Measurements from ENCODE around the gene F11R.

DNA sequence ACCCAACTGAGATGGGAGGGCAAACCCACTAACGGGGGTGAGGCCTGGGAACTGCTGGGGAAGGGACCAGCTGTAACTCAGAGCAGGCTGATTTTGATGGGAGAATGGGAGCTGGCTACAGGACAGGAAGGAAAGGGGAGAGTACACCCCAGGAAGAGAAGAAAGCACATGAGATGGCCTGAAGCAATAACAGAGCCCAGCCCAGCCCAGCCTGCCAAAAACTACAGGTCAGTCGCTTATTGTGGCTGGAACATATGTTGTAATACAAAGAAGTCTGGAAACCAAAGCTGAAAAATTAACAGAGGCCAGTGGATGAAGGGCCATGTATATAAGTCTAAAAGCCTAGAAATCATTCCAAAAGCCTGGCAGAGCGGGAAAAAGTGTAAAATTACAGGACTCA, 67.9 kb downstream of the F11R start:
- TF ChIP-seq, protein P1, sequence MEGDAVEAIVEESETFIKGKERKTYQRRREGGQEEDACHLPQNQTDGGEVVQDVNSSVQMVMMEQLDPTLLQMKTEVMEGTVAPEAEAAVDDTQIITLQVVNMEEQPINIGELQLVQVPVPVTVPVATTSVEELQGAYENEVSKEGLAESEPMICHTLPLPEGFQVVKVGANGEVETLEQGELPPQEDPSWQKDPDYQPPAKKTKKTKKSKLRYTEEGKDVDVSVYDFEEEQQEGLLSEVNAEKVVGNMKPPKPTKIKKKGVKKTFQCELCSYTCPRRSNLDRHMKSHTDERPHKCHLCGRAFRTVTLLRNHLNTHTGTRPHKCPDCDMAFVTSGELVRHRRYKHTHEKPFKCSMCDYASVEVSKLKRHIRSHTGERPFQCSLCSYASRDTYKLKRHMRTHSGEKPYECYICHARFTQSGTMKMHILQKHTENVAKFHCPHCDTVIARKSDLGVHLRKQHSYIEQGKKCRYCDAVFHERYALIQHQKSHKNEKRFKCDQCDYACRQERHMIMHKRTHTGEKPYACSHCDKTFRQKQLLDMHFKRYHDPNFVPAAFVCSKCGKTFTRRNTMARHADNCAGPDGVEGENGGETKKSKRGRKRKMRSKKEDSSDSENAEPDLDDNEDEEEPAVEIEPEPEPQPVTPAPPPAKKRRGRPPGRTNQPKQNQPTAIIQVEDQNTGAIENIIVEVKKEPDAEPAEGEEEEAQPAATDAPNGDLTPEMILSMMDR (conservative IDR thresholded peaks at IDR 0.05 in 1 of 2, IDR thresholded peaks at IDR 0.05 in 1 of 2; ENCODE audit: low read depth in 1 of 2, low read length in 2 of 2) = no peak
- no peak for TF ChIP-seq EZH2 (IDR thresholded peaks at IDR 0.05; ENCODE audit: low read length, missing control alignments)

Data from fibroblast of lung (primary cell).